Activated CD4-positive, alpha-beta memory T cell treated with anti-CD3 and anti-CD28 coated beads, Interleukin-2, amount 10 ng/mL, durations not matched to agents 7 days and 5 days (primary cell): Measurements from ENCODE around the gene EEF1E1. TPM values are rescaled to one million over a fixed set of nuclear protein-coding genes. Genes with fewer than 3 reads are reported as not detected.

Experiments
- CTCF ChIA-PET: fragments of 350-600 bp; sonication (Branson Sonifier 250); formaldehyde crosslinking; loops from one replicate; lab custom pipeline; 2021; ENCODE audit warnings: antibody characterized with exemption, inconsistent platforms; lab: Charles Lee
- POLR2A ChIA-PET: fragments of 350-600 bp; sonication (Branson Sonifier 250); formaldehyde crosslinking; loops from one replicate; lab custom pipeline; 2021; ENCODE audit warnings: antibody characterized with exemption; lab: Charles Lee
- DNase-seq: peaks from one replicate; pipeline ENCODE4 v3.0.0-alpha.2; 2020
- H3K27ac Mint-ChIP-seq: one replicate; pipeline ENCODE4 v1.8.0; 2021; ENCODE audit warnings: mild to moderate bottlenecking, mixed read lengths
- H3K27me3 Mint-ChIP-seq: one replicate; pipeline ENCODE4 v1.8.0; 2021; ENCODE audit warnings: mixed read lengths
- H3K36me3 Mint-ChIP-seq: one replicate; pipeline ENCODE4 v1.8.0; 2021; ENCODE audit warnings: low read depth, mixed read lengths
- H3K4me1 Mint-ChIP-seq: one replicate; pipeline ENCODE4 v1.8.0; 2021; ENCODE audit warnings: mixed read lengths
- H3K4me3 Mint-ChIP-seq: one replicate; pipeline ENCODE4 v1.8.0; 2021; ENCODE audit warnings: mild to moderate bottlenecking, mixed read lengths
- H3K9me3 Mint-ChIP-seq: one replicate; pipeline ENCODE4 v1.8.0; 2021; ENCODE audit warnings: mixed read lengths
- total RNA-seq, 2 experiments: library from RNA; stranded (reverse); gene quantifications; one replicate each; pipeline ENCODE4 v1.2.3, GENCODE V29; 2021

Gene EEF1E1
- total RNA-seq: 10 to 100 TPM; 29.8 to 30.0 TPM

GRCh38 chr6:8102122-8102958 is at the start of gene EEF1E1:
Gene EEF1E1, minus strand, starts transcription at chr6:8102548. Its CDS starts 27 bp downstream, at chr6:8102521.
- H3K27ac Mint-ChIP-seq: peak within 1 kb of the TSS; percentile 91
- no peaks in the 10 kb centered on the region for H3K9me3 Mint-ChIP-seq
- peaks cover 13% of the 10 kb centered on the region for H3K27me3 Mint-ChIP-seq
- H3K4me1 Mint-ChIP-seq: peaks cover 39% of the 10 kb centered on the region
- peak; percentile 97 for DNase-seq
- H3K36me3 Mint-ChIP-seq: peaks cover 7% of the 10 kb centered on the region
- CTCF ChIA-PET: interaction anchor here (0.9 to 1.7 kb wide), 6 partner anchors 17 to 117 kb away, joined by 3 to 16 read pairs (median 4); partner anchors contain the start of gene BLOC1S5
- POLR2A ChIA-PET: interaction anchor here (0.6 to 3.9 kb wide), 12 partner anchors 9 to 1313 kb away, joined by 3 to 72 read pairs (median 4); partner anchors contain the start of genes BLOC1S5, CAGE1, RIOK1 and SLC35B3
- peak within 1 kb of the TSS; percentile 94 for H3K4me3 Mint-ChIP-seq

GRCh38 chr6:8149350-8149749 is 47.0 kb upstream of the EEF1E1 start:
- no peak for DNase-seq
- ChIA-PET CTCF (no interaction called here), POLR2A (no interaction called here)
- no peaks in the 10 kb centered on the region for H3K36me3 Mint-ChIP-seq
- no peaks in the 10 kb centered on the region for H3K9me3 Mint-ChIP-seq
- no peak overlapping the region for H3K27ac Mint-ChIP-seq
- H3K4me1 Mint-ChIP-seq: no peaks in the 10 kb centered on the region
- no peak overlapping the region for H3K4me3 Mint-ChIP-seq
- H3K27me3 Mint-ChIP-seq: peaks cover 2% of the 10 kb centered on the region

DNA sequence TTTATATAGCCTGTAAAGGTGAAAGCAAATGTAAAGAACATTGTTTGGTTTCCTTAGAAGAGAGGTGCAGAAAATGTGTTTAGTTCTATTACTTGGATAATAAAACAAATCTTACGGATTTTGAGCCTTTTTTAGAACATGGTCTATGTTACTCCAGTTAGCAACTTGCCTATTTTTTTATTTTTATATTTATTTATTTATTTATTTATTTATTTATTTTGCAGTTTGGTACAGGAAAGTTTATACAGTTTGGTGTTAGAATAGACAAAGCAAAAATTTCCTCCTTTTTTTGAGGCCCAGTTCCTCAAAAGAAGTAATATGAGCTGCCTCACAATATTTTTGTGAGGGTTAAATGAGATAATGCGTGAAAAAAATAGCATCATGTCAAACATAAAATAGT is 41.6 kb upstream of the EEF1E1 start:
- Mint-ChIP-seq H3K27me3 (peaks cover 1% of the 10 kb centered on the region), H3K36me3 (no peaks in the 10 kb centered on the region), H3K9me3 (no peaks in the 10 kb centered on the region), H3K4me3 (no peak overlapping the region), H3K27ac (no peak overlapping the region), H3K4me1 (no peaks in the 10 kb centered on the region)
- CTCF ChIA-PET: no interaction called here
- POLR2A ChIA-PET: no interaction called here
- no peak for DNase-seq

- DNase-seq: no peak
- Mint-ChIP-seq H3K27ac (no peak overlapping the region), H3K36me3 (no peaks in the 10 kb centered on the region), H3K4me1 (no peaks in the 10 kb centered on the region), H3K27me3 (peaks cover 8% of the 10 kb centered on the region), H3K9me3 (no peaks in the 10 kb centered on the region), H3K4me3 (no peak overlapping the region)
- ChIA-PET CTCF (no interaction called here), POLR2A (no interaction called here)
Observed at GRCh38 chr6:8139451-8139850, 37.1 kb upstream of the EEF1E1 start.

DNA sequence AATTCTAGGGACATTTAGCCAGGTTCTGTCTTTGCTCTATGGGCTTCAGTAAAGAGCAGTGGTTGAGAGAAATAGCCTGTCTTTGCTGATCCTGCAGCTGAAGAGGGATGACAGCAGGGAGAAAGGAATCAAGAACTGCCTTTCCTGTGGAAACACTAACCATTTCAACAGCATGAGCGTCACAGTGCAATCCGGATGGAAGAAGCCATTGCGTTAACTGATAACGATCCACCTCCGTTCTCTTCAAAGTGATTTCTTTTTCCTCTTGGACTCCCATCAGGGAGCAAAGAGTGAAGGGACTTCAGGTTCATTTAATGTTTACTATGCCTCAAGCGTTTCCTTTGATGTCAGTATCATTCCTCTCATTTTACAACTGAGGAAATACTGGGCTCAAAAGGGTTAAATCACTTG is 35.2 kb upstream of the EEF1E1 start:
- H3K36me3 Mint-ChIP-seq: no peaks in the 10 kb centered on the region
- no peaks in the 10 kb centered on the region for H3K9me3 Mint-ChIP-seq
- H3K4me3 Mint-ChIP-seq: no peak overlapping the region
- no peak overlapping the region for H3K27ac Mint-ChIP-seq
- ChIA-PET CTCF (no interaction called here), POLR2A (no interaction called here)
- no peaks in the 10 kb centered on the region for H3K4me1 Mint-ChIP-seq
- peaks cover 9% of the 10 kb centered on the region for H3K27me3 Mint-ChIP-seq
- no peak for DNase-seq

GRCh38 chr6:8135276-8135675 is 32.9 kb upstream of the EEF1E1 start:
- no peak overlapping the region for H3K27ac Mint-ChIP-seq
- CTCF ChIA-PET: no interaction called here
- no peaks in the 10 kb centered on the region for H3K4me1 Mint-ChIP-seq
- POLR2A ChIA-PET: interaction anchor here (0.6 kb wide), 1 partner anchor 69 kb away, joined by 3 read pairs; no protein-coding TSS in a partner anchor
- H3K9me3 Mint-ChIP-seq: no peaks in the 10 kb centered on the region
- DNase-seq: no peak
- no peaks in the 10 kb centered on the region for H3K36me3 Mint-ChIP-seq
- no peak overlapping the region for H3K4me3 Mint-ChIP-seq
- H3K27me3 Mint-ChIP-seq: peaks cover 15% of the 10 kb centered on the region

GRCh38 chr6:8132130-8132529 is 29.8 kb upstream of the EEF1E1 start:
- H3K27me3 Mint-ChIP-seq: peaks cover 15% of the 10 kb centered on the region
- H3K4me3 Mint-ChIP-seq: no peak overlapping the region
- ChIA-PET POLR2A (no interaction called here), CTCF (interaction anchor here (1.4 to 5.7 kb wide), 2 partner anchors 16 to 88 kb away, joined by 3 to 82 read pairs; no protein-coding TSS in a partner anchor)
- DNase-seq: no peak
- no peaks in the 10 kb centered on the region for H3K4me1 Mint-ChIP-seq
- no peaks in the 10 kb centered on the region for H3K9me3 Mint-ChIP-seq
- H3K36me3 Mint-ChIP-seq: no peaks in the 10 kb centered on the region
- no peak overlapping the region for H3K27ac Mint-ChIP-seq

DNA sequence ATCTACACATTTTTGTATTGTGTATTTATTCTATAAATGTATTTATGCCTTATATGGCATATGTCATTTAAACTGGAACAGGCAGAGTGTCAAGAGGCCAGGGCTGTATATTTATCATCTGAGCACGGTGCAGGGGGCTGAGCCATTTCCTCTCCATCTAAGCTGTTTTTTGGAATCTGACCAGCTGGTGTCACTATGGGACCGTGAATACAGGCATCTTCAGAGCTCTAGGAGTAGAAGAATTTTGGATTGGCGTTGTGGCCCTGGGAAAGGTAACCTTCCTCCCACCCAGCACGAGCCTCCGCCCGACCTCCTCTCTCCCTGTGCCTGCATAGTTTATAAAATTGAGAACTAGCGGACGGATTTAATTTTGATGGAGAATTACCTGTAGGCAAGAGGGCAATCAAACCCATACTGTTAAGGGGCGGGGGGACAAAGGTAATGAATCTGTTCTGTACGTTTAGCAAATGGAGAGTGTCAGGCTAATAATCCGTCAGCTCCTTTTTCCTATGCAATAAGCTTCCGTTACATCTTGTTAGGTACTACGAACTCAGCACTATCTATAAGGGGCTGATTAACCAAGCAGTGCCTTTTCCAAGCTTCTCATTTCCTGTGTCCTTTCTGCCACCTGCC is 29.0 kb upstream of the EEF1E1 start:
- peak; percentile 24 for DNase-seq
- peaks cover 14% of the 10 kb centered on the region for H3K27me3 Mint-ChIP-seq
- no peaks in the 10 kb centered on the region for H3K9me3 Mint-ChIP-seq
- ChIA-PET CTCF (interaction anchor here (0.8 to 5.7 kb wide), 3 partner anchors 17 to 409 kb away, joined by 3 to 82 read pairs (median 3); no protein-coding TSS in a partner anchor), POLR2A (no interaction called here)
- H3K4me3 Mint-ChIP-seq: no peak overlapping the region
- H3K27ac Mint-ChIP-seq: no peak overlapping the region
- no peaks in the 10 kb centered on the region for H3K36me3 Mint-ChIP-seq
- H3K4me1 Mint-ChIP-seq: no peaks in the 10 kb centered on the region

- CTCF ChIA-PET: interaction anchor here (5.7 kb wide), 1 partner anchor 90 kb away, joined by 82 read pairs; no protein-coding TSS in a partner anchor
- POLR2A ChIA-PET: no interaction called here
- no peak overlapping the region for H3K4me3 Mint-ChIP-seq
- DNase-seq: no peak
- H3K27me3 Mint-ChIP-seq: peaks cover 11% of the 10 kb centered on the region
- H3K4me1 Mint-ChIP-seq: no peaks in the 10 kb centered on the region
- no peaks in the 10 kb centered on the region for H3K36me3 Mint-ChIP-seq
- H3K9me3 Mint-ChIP-seq: no peaks in the 10 kb centered on the region
- no peak overlapping the region for H3K27ac Mint-ChIP-seq
Observed at GRCh38 chr6:8130399-8130798, 28.1 kb upstream of the EEF1E1 start.

- Mint-ChIP-seq H3K9me3 (no peaks in the 10 kb centered on the region), H3K4me1 (no peaks in the 10 kb centered on the region), H3K4me3 (no peak overlapping the region), H3K36me3 (no peaks in the 10 kb centered on the region), H3K27ac (no peak overlapping the region), H3K27me3 (peaks cover 6% of the 10 kb centered on the region)
- ChIA-PET CTCF (no interaction called here), POLR2A (no interaction called here)
- DNase-seq: no peak
Observed at GRCh38 chr6:8123236-8123635, 20.9 kb upstream of the EEF1E1 start.

GRCh38 chr6:8114956-8115355 is 12.6 kb upstream of the EEF1E1 start:
- Mint-ChIP-seq H3K27ac (no peak overlapping the region), H3K27me3 (peaks cover 4% of the 10 kb centered on the region), H3K4me1 (no peaks in the 10 kb centered on the region), H3K36me3 (no peaks in the 10 kb centered on the region), H3K4me3 (no peak overlapping the region), H3K9me3 (no peaks in the 10 kb centered on the region)
- ChIA-PET POLR2A (no interaction called here), CTCF (no interaction called here)
- DNase-seq: no peak

DNA sequence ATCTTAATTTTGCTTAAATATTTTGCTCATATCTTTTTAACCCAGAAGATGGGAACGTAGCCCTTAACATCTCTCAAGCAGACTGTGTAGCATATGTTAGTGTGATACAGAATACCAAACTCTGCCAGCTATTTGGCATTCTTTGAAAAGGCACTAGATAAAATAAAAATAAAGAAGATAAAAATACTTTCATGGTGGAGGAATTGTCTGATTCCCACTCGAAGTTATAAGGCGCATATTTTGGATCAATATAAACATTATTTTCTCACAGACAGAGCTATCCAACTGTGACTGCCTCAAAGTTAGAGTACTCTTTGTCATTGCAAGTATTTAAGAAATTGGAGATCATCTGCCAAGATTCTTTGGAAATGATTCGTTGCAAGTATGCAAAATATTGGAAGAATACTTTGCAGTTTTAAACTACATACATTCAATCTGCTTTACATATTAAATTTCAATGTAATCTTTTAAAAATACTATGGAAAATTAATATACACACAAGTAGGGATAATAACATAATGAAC is 10.8 kb upstream of the EEF1E1 start:
- CTCF ChIA-PET: no interaction called here
- POLR2A ChIA-PET: no interaction called here
- Mint-ChIP-seq H3K27me3 (peaks cover 2% of the 10 kb centered on the region), H3K9me3 (no peaks in the 10 kb centered on the region), H3K4me3 (no peak overlapping the region), H3K36me3 (no peaks in the 10 kb centered on the region), H3K27ac (no peak overlapping the region), H3K4me1 (no peaks in the 10 kb centered on the region)
- no peak for DNase-seq

DNA sequence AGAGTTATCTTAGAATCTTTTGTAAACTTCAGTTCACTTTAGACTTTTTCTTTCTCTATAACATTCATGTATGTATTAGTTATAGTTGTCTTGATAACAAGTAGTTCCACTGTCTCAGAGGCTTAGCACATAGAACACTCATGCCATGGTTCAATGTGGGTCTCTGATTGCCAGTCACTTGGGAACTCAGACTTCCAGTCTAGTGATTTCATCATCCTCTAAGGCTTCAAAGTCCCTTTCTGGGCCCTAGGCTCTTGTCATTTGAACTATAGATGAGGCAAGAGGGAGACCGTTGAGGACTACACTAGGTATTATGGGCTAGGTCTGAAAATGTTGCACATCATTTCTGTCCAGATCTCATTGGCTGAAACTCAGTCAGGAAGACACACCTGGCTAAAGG is 8.4 kb upstream of the EEF1E1 start:
- no peak overlapping the region for H3K4me3 Mint-ChIP-seq
- CTCF ChIA-PET: no interaction called here
- H3K36me3 Mint-ChIP-seq: no peaks in the 10 kb centered on the region
- peaks cover 13% of the 10 kb centered on the region for H3K27me3 Mint-ChIP-seq
- no peaks in the 10 kb centered on the region for H3K4me1 Mint-ChIP-seq
- no peak overlapping the region for H3K27ac Mint-ChIP-seq
- POLR2A ChIA-PET: no interaction called here
- DNase-seq: no peak
- H3K9me3 Mint-ChIP-seq: no peaks in the 10 kb centered on the region
